B cell (primary cell): ENCODE data around the gene LZTS3. TPM values are rescaled to one million over a fixed set of nuclear protein-coding genes. Genes with fewer than 3 reads are reported as not detected.

Experiments
- ATAC-seq: fragments of 200-7000 bp; cut with Tn5 transposase; one replicate; pipeline ENCODE4 v1.10.0; 2021; ENCODE audit warnings: low read depth, mild to moderate bottlenecking, moderate number of reproducible peaks, moderate library complexity
- CTCF ChIA-PET: fragments of 350-600 bp; sonication (Branson Sonifier 250); formaldehyde crosslinking; loops from one replicate; lab custom pipeline; 2021; ENCODE audit warnings: antibody characterized with exemption, inconsistent platforms; lab: Charles Lee
- POLR2A ChIA-PET: fragments of 350-600 bp; sonication (Branson Sonifier 250); formaldehyde crosslinking; loops from one replicate; lab custom pipeline; 2021; ENCODE audit warnings: antibody characterized with exemption; lab: Charles Lee
- DNase-seq: peaks from one replicate; pipeline ENCODE4 v3.0.0; 2013
- H2AFZ ChIP-seq: 2 replicates; pipeline ENCODE4 v1.6.1; 2012; ENCODE audit warnings: mild to moderate bottlenecking, low read depth, low read length; ENCODE audit not compliant: insufficient read depth, poor library complexity, severe bottlenecking
- H3K27ac ChIP-seq, 2 donors: 1 replicate in 1 of 2; 2 replicates in 1 of 2; pipeline ENCODE4 v1.5.1; 2012 to 2013; ENCODE audit warnings: low read length in 2 of 2, mild to moderate bottlenecking in 2 of 2, moderate library complexity in 1 of 2
- H3K27me3 ChIP-seq, 4 experiments: fragments of 200-600 bp in 1 of 4; sonication (generic) in 1 of 4; replicated peaks in 1 of 4; 1 replicate in 2 of 4; 2 replicates in 2 of 4; pipeline versions ENCODE4 v1.6.1 to v1.7.0; 2013 to 2016; ENCODE audit warnings: low read length in 3 of 4, mild to moderate bottlenecking in 2 of 4, mixed read lengths in 1 of 4, moderate library complexity in 1 of 4; ENCODE audit not compliant: insufficient read depth in 4 of 4, control insufficient read depth in 3 of 4; ENCODE audit errors: control extremely low read depth in 1 of 4
- H3K36me3 ChIP-seq, 2 experiments: replicated peaks in 1 of 2; 1 replicate in 1 of 2; 2 replicates in 1 of 2; pipeline versions ENCODE4 v1.6.1 to v1.7.1; 2013; ENCODE audit warnings: low read length in 1 of 2; ENCODE audit not compliant: insufficient read depth in 2 of 2, control insufficient read depth in 1 of 2; ENCODE audit errors: control extremely low read depth in 1 of 2, extremely low read depth in 1 of 2
- H3K4me1 ChIP-seq, 2 donors: fragments of 200-600 bp in 1 of 2; sonication (generic) in 1 of 2; 1 replicate in 1 of 2; 2 replicates in 1 of 2; pipeline versions ENCODE4 v1.5.1 to v1.6.1; 2013 to 2017; ENCODE audit warnings: low read length in 2 of 2; ENCODE audit not compliant: control insufficient read depth in 2 of 2, insufficient read depth in 2 of 2
- H3K4me2 ChIP-seq: replicated peaks from 2 replicates; pipeline ENCODE3; 2012; ENCODE audit warnings: mild to moderate bottlenecking, low read depth, low read length; ENCODE audit not compliant: poor library complexity, severe bottlenecking
- H3K4me3 ChIP-seq, 5 experiments: fragments of 200-600 bp in 1 of 5; sonication (generic) in 1 of 5; 1 replicate in 3 of 5; 2 replicates in 2 of 5; pipeline versions ENCODE4 v1.5.1 to v1.7.0; 2011 to 2016; ENCODE audit warnings: low read length in 4 of 5, mild to moderate bottlenecking in 4 of 5, low read depth in 2 of 5, control low read depth in 1 of 5, moderate library complexity in 1 of 5; ENCODE audit not compliant: insufficient read depth in 1 of 5; ENCODE audit errors: control extremely low read depth in 1 of 5, extremely low read depth in 1 of 5
- H3K79me2 ChIP-seq: fragments of 200-600 bp; sonication (generic); one replicate; pipeline ENCODE4 v1.6.0; 2016; ENCODE audit warnings: low read length; ENCODE audit not compliant: control insufficient read depth, insufficient read depth
- H3K9ac ChIP-seq: fragments of 200-600 bp; sonication (generic); 2 replicates; pipeline ENCODE4 v1.6.1; 2017; ENCODE audit warnings: mild to moderate bottlenecking, low read length, moderate library complexity
- H3K9me3 ChIP-seq, 3 donors: one replicate each; pipeline versions ENCODE4 v1.6.1 to v1.7.1; 2013; ENCODE audit warnings: low read length in 2 of 3; ENCODE audit not compliant: control insufficient read depth in 2 of 3, insufficient read depth in 1 of 3; ENCODE audit errors: control extremely low read depth in 1 of 3
- H4K20me1 ChIP-seq: 2 replicates; pipeline ENCODE4 v1.6.0; 2012; ENCODE audit warnings: mild to moderate bottlenecking, low read length; ENCODE audit not compliant: insufficient read depth, control insufficient read depth, poor library complexity, severe bottlenecking
- H3K27ac Mint-ChIP-seq: one replicate; pipeline ENCODE4 v1.8.0; 2021; ENCODE audit warnings: mixed read lengths
- H3K27me3 Mint-ChIP-seq: one replicate; pipeline ENCODE4 v1.8.0; 2021; ENCODE audit warnings: mixed read lengths
- H3K4me1 Mint-ChIP-seq: one replicate; pipeline ENCODE4 v1.8.0; 2021; ENCODE audit warnings: mixed read lengths
- H3K4me3 Mint-ChIP-seq: one replicate; pipeline ENCODE4 v1.8.0; 2021; ENCODE audit warnings: mixed read lengths
- H3K9me3 Mint-ChIP-seq: one replicate; pipeline ENCODE4 v1.8.0; 2022; ENCODE audit warnings: mixed read lengths; ENCODE audit not compliant: insufficient read depth
- EZH2 ChIP-seq: IDR thresholded peaks from 2 replicates; pipeline ENCODE4 v1.6.1; 2012; ENCODE audit warnings: borderline replicate concordance, low read depth, mild to moderate bottlenecking, moderate library complexity, low read length; ENCODE audit not compliant: insufficient read depth, poor library complexity, severe bottlenecking
- WGBS: methylation state at CpG from one replicate; pipeline ENCODE4 v1.1.5; 2013; ENCODE audit warnings: missing lambda C conversion rate; ENCODE audit not compliant: insufficient coverage; 5-methylcytosine and 5-hydroxymethylcytosine counted together
- intact Hi-C: fragments of 100-400 bp; cut with micrococcal nuclease; formaldehyde crosslinking; loops from one replicate; pipeline ENCODE4 v1.10.0; 2022
- polyA plus RNA-seq: library from polyadenylated mRNA; depleted of rRNA; stranded (reverse); fragments of >200 nt; gene quantifications from 2 replicates; pipeline ENCODE4 v1.2.3, GENCODE V29; 2012
- total RNA-seq, 2 donors: library from RNA; stranded (reverse); fragments of 120-200 nt in 1 of 2; gene quantifications; 1 replicate in 1 of 2; 2 replicates in 1 of 2; pipeline versions ENCODE4 v1.2.3 to v1.2.4, GENCODE V29; 2013 to 2022
- TF ChIP-seq, protein P1 (sequence below): fragments of 200-600 bp; IDR thresholded peaks from one replicate; pipeline ENCODE4 v1.8.0; 2022; ENCODE audit warnings: antibody characterized with exemption, mild to moderate bottlenecking

Gene LZTS3
- total and polyA plus RNA-seq, 2 donors (not counting 1 experiment from before 2014, with no cell fraction given): 2.3 to 5.1 TPM

- intact Hi-C loops: no loop called here
- WGBS: 100% methylated on average over 1 of the region's 5 CpGs
- Histone ChIP-seq H3K9me3 (no peaks in the 10 kb centered on the region), H3K4me3 (no peak overlapping the region), H3K4me2 (no peak overlapping the region), H2AFZ (no peak overlapping the region), H3K4me1 (no peaks in the 10 kb centered on the region), H3K79me2 (no peaks in the 10 kb centered on the region), H3K27me3 (no peaks in the 10 kb centered on the region), H3K36me3 (no peaks in the 10 kb centered on the region), H4K20me1 (no peaks in the 10 kb centered on the region), H3K9ac (no peak overlapping the region), H3K27ac (no peak overlapping the region)
- DNase-seq (no peak), ATAC-seq (no peak)
- Mint-ChIP-seq H3K4me3 (no peak overlapping the region), H3K4me1 (no peaks in the 10 kb centered on the region), H3K9me3 (no peaks in the 10 kb centered on the region), H3K27me3 (no peaks in the 10 kb centered on the region), H3K27ac (no peak overlapping the region)
- CTCF ChIA-PET: no interaction called here
- no peak for TF ChIP-seq EZH2
- TF ChIP-seq, protein P1, sequence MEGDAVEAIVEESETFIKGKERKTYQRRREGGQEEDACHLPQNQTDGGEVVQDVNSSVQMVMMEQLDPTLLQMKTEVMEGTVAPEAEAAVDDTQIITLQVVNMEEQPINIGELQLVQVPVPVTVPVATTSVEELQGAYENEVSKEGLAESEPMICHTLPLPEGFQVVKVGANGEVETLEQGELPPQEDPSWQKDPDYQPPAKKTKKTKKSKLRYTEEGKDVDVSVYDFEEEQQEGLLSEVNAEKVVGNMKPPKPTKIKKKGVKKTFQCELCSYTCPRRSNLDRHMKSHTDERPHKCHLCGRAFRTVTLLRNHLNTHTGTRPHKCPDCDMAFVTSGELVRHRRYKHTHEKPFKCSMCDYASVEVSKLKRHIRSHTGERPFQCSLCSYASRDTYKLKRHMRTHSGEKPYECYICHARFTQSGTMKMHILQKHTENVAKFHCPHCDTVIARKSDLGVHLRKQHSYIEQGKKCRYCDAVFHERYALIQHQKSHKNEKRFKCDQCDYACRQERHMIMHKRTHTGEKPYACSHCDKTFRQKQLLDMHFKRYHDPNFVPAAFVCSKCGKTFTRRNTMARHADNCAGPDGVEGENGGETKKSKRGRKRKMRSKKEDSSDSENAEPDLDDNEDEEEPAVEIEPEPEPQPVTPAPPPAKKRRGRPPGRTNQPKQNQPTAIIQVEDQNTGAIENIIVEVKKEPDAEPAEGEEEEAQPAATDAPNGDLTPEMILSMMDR: no peak
- POLR2A ChIA-PET: no interaction called here
Observed at GRCh38 chr20:3181270-3181669, 7.9 kb upstream of the LZTS3 start.

DNA sequence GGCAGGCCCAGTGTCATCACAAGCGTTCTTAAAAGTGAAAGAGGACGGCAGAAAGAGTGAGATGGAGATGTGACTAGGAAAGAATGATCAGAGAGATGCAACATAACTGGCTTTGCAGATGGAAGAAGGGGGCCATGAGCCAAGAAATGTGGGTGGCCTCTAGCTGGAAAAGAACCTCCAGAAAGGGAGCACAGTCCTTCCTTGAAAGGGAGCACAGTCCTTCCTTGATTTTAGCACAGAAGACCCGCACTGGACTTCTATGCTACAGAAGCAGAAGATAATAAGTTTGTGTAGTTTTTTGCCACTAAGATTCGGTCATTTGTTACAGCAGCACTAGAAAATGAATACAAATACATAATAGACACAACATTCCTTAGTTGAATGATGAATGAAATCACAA is 7.0 kb upstream of the LZTS3 start:
- no peak for TF ChIP-seq EZH2
- TF ChIP-seq, protein P1: no peak
- Histone ChIP-seq H3K36me3 (no peaks in the 10 kb centered on the region), H3K9me3 (no peaks in the 10 kb centered on the region), H3K4me2 (no peak overlapping the region), H3K27ac (no peak overlapping the region), H3K4me1 (no peaks in the 10 kb centered on the region), H3K79me2 (no peaks in the 10 kb centered on the region), H3K4me3 (no peak overlapping the region), H3K27me3 (peaks cover 0 to 3% (median under 1%) of the 10 kb centered on the region in 4 experiments), H3K9ac (no peak overlapping the region), H2AFZ (no peak overlapping the region), H4K20me1 (no peaks in the 10 kb centered on the region)
- H3K4me1 Mint-ChIP-seq: no peaks in the 10 kb centered on the region
- peaks cover 3% of the 10 kb centered on the region for H3K27me3 Mint-ChIP-seq
- H3K4me3 Mint-ChIP-seq: no peak overlapping the region
- ChIA-PET POLR2A (no interaction called here), CTCF (no interaction called here)
- intact Hi-C loops: no loop called here
- no peak for DNase-seq
- H3K9me3 Mint-ChIP-seq: no peaks in the 10 kb centered on the region
- ATAC-seq: no peak
- WGBS: 89% methylated on average over 1 of the region's 4 CpGs
- H3K27ac Mint-ChIP-seq: no peak overlapping the region
